ENCODE results near the gene CCDC7. TPM values are rescaled to one million over a fixed set of nuclear protein-coding genes. Genes with fewer than 3 reads are reported as not detected.
"Not testable (repeated sequence)": the region's sequence is repeated elsewhere in the genome, so short reads cannot be mapped to it uniquely, and the experiment has no call there.

CCDC7 gene
- total and polyA plus RNA-seq, 2 experiments from 2014 or later, result 4.2 to 6.4 TPM

GRCh38 chr10:32540691-32541470, 94.9 kb downstream of the CCDC7 start:
- Histone ChIP-seq H3K4me1 (ENCODE audit: low read depth) (no peaks in the 10 kb centered on the region), H3K27ac (no peak overlapping the region), H3K4me3 (no peak overlapping the region), H3K27me3 (no peaks in the 10 kb centered on the region), H3K36me3 (no peaks in the 10 kb centered on the region), H3K9me3 (ENCODE audit: low read depth) (no peaks in the 10 kb centered on the region)
- no peak for TF ChIP-seq CTCF (IDR thresholded peaks at IDR 0.05; ENCODE audit: low read depth, low read length)
- DNase-seq (ENCODE audit: low read depth in 1 of 2, low spot score in 1 of 2), result no peak

GRCh38 chr10:32548208-32548607, 102.3 kb downstream of the CCDC7 start:
- TF ChIP-seq CTCF (IDR thresholded peaks at IDR 0.05; ENCODE audit: low read depth, low read length), result no peak
- no peaks in the 10 kb centered on the region for H3K27me3 ChIP-seq
- no peak overlapping the region for H3K27ac ChIP-seq
- DNase-seq (ENCODE audit: low read depth in 1 of 2, low spot score in 1 of 2), result no peak
- H3K36me3 ChIP-seq, result no peaks in the 10 kb centered on the region
- H3K4me3 ChIP-seq, result no peak overlapping the region
- H3K9me3 ChIP-seq (ENCODE audit: low read depth), result no peaks in the 10 kb centered on the region
- no peaks in the 10 kb centered on the region for H3K4me1 ChIP-seq (ENCODE audit: low read depth)

- Histone ChIP-seq H3K27me3 (no peaks in the 10 kb centered on the region), H3K4me1 (ENCODE audit: low read depth) (no peaks in the 10 kb centered on the region), H3K4me3 (no peak overlapping the region), H3K36me3 (no peaks in the 10 kb centered on the region), H3K27ac (no peak overlapping the region), H3K9me3 (ENCODE audit: low read depth) (no peaks in the 10 kb centered on the region)
- no peak for DNase-seq (ENCODE audit: low read depth in 1 of 2, low spot score in 1 of 2)
- no peak for TF ChIP-seq CTCF (IDR thresholded peaks at IDR 0.05; ENCODE audit: low read depth, low read length)
Measured at GRCh38 chr10:32556783-32557395, 110.9 kb downstream of the CCDC7 start.

GRCh38 chr10:32562695-32563094, 116.8 kb downstream of the CCDC7 start:
- H3K4me1 ChIP-seq (ENCODE audit: low read depth); H3K27me3 ChIP-seq; H3K27ac ChIP-seq; H3K9me3 ChIP-seq (ENCODE audit: low read depth); DNase-seq (ENCODE audit: low read depth in 1 of 2, low spot score in 1 of 2); H3K36me3 ChIP-seq; H3K4me3 ChIP-seq: not testable (repeated sequence)

GRCh38 chr10:32577448-32577847, 131.5 kb downstream of the CCDC7 start:
- no peaks in the 10 kb centered on the region for H3K27me3 ChIP-seq
- no peaks in the 10 kb centered on the region for H3K36me3 ChIP-seq
- TF ChIP-seq CTCF (IDR thresholded peaks at IDR 0.05; ENCODE audit: low read depth, low read length), result no peak
- H3K27ac ChIP-seq, result no peak overlapping the region
- DNase-seq (ENCODE audit: low read depth in 1 of 2, low spot score in 1 of 2), result no peak
- no peaks in the 10 kb centered on the region for H3K9me3 ChIP-seq (ENCODE audit: low read depth)
- H3K4me1 ChIP-seq (ENCODE audit: low read depth), result no peaks in the 10 kb centered on the region
- no peak overlapping the region for H3K4me3 ChIP-seq

- no peak for TF ChIP-seq CTCF (IDR thresholded peaks at IDR 0.05; ENCODE audit: low read depth, low read length)
- no peaks in the 10 kb centered on the region for H3K27me3 ChIP-seq
- no peak overlapping the region for H3K4me3 ChIP-seq
- DNase-seq (ENCODE audit: low read depth in 1 of 2, low spot score in 1 of 2), result no peak
- H3K4me1 ChIP-seq (ENCODE audit: low read depth), result no peaks in the 10 kb centered on the region
- no peak overlapping the region for H3K27ac ChIP-seq
- H3K36me3 ChIP-seq, result no peaks in the 10 kb centered on the region
- no peaks in the 10 kb centered on the region for H3K9me3 ChIP-seq (ENCODE audit: low read depth)
Measured at GRCh38 chr10:32582946-32583345, 137.0 kb downstream of the CCDC7 start.

- not testable (repeated sequence) for DNase-seq (ENCODE audit: low read depth in 1 of 2, low spot score in 1 of 2); H3K4me1 ChIP-seq (ENCODE audit: low read depth); H3K27ac ChIP-seq; H3K36me3 ChIP-seq; H3K4me3 ChIP-seq; H3K27me3 ChIP-seq; H3K9me3 ChIP-seq (ENCODE audit: low read depth)
Measured at GRCh38 chr10:32598022-32598421, 152.1 kb downstream of the CCDC7 start.

Measured in cardiac muscle cell (in vitro differentiated cells and primary cell).